Sigmoid colon (tissue), 4 donors: ENCODE measurements around the gene CDK5.

Source experiments
- CTCF ChIP-seq, 4 experiments: fragments of 450-650 bp in 3 of 4; fragments of 200-600 bp in 1 of 4; IDR thresholded peaks; one replicate each; pipeline ENCODE4 v1.5.1; 2016 to 2019; ENCODE audit warnings: antibody characterized with exemption in 4 of 4, mild to moderate bottlenecking in 3 of 4, moderate library complexity in 2 of 4
- EP300 ChIP-seq, 4 donors: sonication (generic); formaldehyde crosslinking; IDR thresholded peaks; one replicate each; pipeline ENCODE4 v1.6.1; 2017; ENCODE audit warnings: antibody characterized with exemption in 4 of 4
- POLR2A ChIP-seq, 2 donors: fragments of 450-650 bp; IDR thresholded peaks; one replicate each; pipeline ENCODE4 v1.6.1; 2016; ENCODE audit warnings: antibody characterized with exemption in 2 of 2, mild to moderate bottlenecking in 2 of 2, moderate library complexity in 2 of 2
- POLR2AphosphoS5 ChIP-seq, 4 donors: sonication (generic); formaldehyde crosslinking; IDR thresholded peaks; one replicate each; pipeline ENCODE4 v1.6.1; 2017; ENCODE audit warnings: antibody characterized with exemption in 4 of 4

GRCh38 chr7:151040616-151041375 lies 16.9 kb downstream of the CDK5 start:
- TF ChIP-seq CTCF (IDR thresholded peaks at IDR 0.05) (no peak), POLR2A (IDR thresholded peaks at IDR 0.05) (no peak), EP300 (IDR thresholded peaks at IDR 0.05) (no peak), POLR2AphosphoS5 (IDR thresholded peaks at IDR 0.05) (no peak)
